GM06990 (cell line): Measurements from ENCODE around the gene GRIK3.
"Not testable (repeated sequence)": the region's sequence is repeated elsewhere in the genome, so short reads cannot be mapped to it uniquely, and the experiment has no call there.

Source experiments
- DNase-seq: peaks from one replicate; pipeline ENCODE4 v3.0.0-alpha.2; 2011; ENCODE audit not compliant: insufficient read length; ENCODE audit errors: extremely low read depth
- H3K27me3 ChIP-seq: replicated peaks from 2 replicates; pipeline ENCODE4 v1.6.0; 2011; ENCODE audit warnings: low read length; ENCODE audit not compliant: control insufficient read depth, insufficient read depth
- H3K36me3 ChIP-seq: 2 replicates; pipeline ENCODE4 v1.5.1; 2011; ENCODE audit warnings: low read length; ENCODE audit not compliant: control insufficient read depth, insufficient read depth
- H3K4me3 ChIP-seq: replicated peaks from 2 replicates; pipeline ENCODE4 v1.5.1; 2011; ENCODE audit warnings: low read depth, mild to moderate bottlenecking, control low read depth, low read length
- TF ChIP-seq, protein P1 (sequence below): IDR thresholded peaks from 2 replicates; pipeline ENCODE4 v1.5.1; 2011; ENCODE audit warnings: low read length, control low read depth, mild to moderate bottlenecking, inconsistent platforms; ENCODE audit not compliant: insufficient read depth, poor library complexity, severe bottlenecking

Gene GRIK3

DNA sequence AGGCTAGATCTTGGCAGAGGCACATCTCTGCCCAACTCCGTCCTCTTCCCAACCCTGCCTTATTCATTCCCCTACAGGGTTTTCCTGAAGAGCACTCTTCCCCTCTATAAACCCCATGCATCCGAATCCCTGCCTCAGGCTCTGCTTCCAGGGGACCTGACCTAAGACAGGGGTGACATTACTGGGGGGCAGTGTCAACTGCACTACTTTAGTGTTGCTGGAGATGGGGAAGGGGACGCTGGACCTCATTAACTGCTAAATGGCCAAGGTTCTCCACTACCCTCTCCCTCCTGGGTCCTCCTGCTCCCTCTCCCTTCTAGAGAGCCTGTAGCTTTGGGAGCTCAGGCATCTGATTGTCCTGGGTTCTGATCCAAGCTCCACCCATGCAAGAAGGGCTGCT, 126.2 kb downstream of the GRIK3 start:
- no peak for DNase-seq
- no peaks in the 10 kb centered on the region; the same call in 1 of the 2 replicates for H3K27me3 ChIP-seq
- no peaks in the 10 kb centered on the region for H3K36me3 ChIP-seq
- TF ChIP-seq, protein P1, sequence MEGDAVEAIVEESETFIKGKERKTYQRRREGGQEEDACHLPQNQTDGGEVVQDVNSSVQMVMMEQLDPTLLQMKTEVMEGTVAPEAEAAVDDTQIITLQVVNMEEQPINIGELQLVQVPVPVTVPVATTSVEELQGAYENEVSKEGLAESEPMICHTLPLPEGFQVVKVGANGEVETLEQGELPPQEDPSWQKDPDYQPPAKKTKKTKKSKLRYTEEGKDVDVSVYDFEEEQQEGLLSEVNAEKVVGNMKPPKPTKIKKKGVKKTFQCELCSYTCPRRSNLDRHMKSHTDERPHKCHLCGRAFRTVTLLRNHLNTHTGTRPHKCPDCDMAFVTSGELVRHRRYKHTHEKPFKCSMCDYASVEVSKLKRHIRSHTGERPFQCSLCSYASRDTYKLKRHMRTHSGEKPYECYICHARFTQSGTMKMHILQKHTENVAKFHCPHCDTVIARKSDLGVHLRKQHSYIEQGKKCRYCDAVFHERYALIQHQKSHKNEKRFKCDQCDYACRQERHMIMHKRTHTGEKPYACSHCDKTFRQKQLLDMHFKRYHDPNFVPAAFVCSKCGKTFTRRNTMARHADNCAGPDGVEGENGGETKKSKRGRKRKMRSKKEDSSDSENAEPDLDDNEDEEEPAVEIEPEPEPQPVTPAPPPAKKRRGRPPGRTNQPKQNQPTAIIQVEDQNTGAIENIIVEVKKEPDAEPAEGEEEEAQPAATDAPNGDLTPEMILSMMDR, result no peak
- no peak overlapping the region for H3K4me3 ChIP-seq

DNA sequence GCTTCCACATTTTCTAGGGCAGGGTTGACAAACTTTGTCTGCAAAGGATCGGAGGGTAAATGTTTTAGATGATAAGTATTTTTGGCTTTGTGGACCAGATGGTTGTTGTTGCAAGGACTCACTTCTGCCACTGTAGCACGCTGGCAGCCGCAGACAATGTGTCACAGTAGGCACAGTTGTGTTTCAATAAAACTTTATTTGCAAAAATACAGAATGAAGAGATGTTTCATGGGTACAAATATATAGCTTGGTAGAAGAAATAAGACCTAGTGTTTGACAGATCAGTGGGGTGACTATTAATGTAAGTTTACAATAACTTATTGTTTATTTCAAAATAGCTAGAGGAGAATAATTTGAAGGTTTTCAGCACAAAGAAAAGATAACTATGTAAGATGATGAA, 127.8 kb downstream of the GRIK3 start:
- H3K27me3 ChIP-seq, result no peaks in the 10 kb centered on the region; the same call in 1 of the 2 replicates
- no peaks in the 10 kb centered on the region for H3K36me3 ChIP-seq
- no peak for DNase-seq
- no peak overlapping the region for H3K4me3 ChIP-seq
- TF ChIP-seq, protein P1, result no peak

DNA sequence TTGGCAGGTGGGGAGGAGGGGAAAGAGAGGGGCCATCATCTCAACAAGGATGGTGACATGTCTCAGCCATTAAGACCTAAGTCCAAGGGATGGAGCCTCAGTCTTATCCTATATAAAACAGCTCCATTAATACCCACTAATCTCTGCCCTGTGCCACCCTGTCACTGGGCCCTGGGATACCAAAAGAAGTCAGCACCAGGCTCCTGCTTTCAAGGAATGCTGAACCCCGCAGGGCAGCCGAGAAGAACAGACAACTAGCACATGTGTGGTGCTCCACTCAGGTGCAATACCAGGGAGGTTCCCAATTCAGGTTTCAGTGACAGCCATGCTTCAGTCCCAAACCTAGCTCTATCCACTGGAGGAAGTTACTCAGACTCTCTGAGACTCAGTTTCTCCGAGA, 128.4 kb downstream of the GRIK3 start:
- TF ChIP-seq, protein P1, result no peak
- H3K27me3 ChIP-seq, result no peaks in the 10 kb centered on the region; the same call in 1 of the 2 replicates
- H3K36me3 ChIP-seq, result no peaks in the 10 kb centered on the region
- H3K4me3 ChIP-seq, result no peak overlapping the region
- DNase-seq, result no peak

DNA sequence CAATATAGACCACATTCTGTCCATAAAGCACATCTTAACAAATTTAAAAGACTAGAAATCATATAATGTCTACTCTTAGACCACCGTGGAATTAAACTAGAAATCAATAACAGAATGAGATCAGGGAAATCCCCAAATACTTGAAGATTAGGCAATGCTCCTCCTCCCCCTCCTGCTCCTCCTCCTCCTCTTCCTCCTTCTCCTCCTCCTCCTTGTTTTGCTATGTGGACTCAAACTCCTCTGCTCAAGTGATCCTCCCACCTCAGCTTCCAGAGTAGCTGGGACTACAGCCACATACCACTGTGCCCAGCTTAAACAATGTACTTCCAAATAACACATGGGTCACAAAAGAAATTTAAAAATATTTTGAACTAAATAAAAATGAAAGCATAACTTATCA, 134.2 kb downstream of the GRIK3 start:
- no peaks in the 10 kb centered on the region for H3K27me3 ChIP-seq
- H3K36me3 ChIP-seq, result no peaks in the 10 kb centered on the region
- DNase-seq, result no peak
- TF ChIP-seq, protein P1, result no peak
- H3K4me3 ChIP-seq, result no peak overlapping the region

DNA sequence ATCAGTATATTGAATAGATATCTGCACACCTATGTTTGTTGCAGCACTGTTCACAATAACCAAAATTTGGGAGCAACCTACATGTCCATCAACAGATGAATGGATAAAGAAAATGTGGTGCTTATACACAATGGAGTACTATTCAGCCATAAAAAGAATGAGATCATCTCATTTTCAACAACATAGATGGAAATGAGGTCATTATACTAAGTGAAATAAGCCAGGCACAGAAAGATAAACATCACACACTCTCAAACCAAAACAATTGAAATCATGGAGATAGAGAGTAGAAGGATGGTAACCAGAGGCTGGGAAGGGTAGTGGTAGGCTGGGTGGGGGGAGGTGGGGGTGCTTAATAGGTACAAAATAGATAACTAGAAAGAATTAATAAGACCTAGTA, 136.5 kb downstream of the GRIK3 start:
- H3K4me3 ChIP-seq, H3K27me3 ChIP-seq, H3K36me3 ChIP-seq, DNase-seq: not testable (repeated sequence)

DNA sequence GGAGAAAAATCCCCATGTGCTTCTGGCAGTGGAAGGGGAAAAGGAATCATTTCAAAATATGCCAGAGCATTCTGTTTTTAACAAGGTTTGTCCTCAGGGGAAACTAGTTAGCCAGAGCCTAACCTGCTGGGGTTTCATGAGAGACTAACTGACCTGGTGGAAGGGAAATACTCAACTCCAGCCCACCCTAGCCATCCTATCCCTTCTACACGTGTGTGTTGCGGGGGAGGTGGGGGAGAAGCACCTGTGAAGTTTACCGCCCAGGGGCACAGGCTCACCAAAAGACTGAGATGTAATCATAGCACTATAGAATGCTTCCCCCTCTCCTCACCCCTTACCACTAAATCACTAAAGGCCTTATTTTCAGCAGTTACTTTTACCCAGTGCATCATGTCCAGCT, 139.5 kb downstream of the GRIK3 start:
- Histone ChIP-seq H3K36me3 (no peaks in the 10 kb centered on the region), H3K4me3 (no peak overlapping the region), H3K27me3 (no peaks in the 10 kb centered on the region)
- no peak for DNase-seq
- TF ChIP-seq, protein P1, result no peak
